Activated T-cell treated with anti-CD3 and anti-CD28 coated beads, Interleukin-2, amount 50 U/mL, for 1 hour (primary cell): Measurements from ENCODE around the gene FXYD2.

ENCODE experiments used
- DNase-seq: peaks from one replicate; pipeline ENCODE4 v3.0.0-alpha.2; 2020

The FXYD2 gene

DNA sequence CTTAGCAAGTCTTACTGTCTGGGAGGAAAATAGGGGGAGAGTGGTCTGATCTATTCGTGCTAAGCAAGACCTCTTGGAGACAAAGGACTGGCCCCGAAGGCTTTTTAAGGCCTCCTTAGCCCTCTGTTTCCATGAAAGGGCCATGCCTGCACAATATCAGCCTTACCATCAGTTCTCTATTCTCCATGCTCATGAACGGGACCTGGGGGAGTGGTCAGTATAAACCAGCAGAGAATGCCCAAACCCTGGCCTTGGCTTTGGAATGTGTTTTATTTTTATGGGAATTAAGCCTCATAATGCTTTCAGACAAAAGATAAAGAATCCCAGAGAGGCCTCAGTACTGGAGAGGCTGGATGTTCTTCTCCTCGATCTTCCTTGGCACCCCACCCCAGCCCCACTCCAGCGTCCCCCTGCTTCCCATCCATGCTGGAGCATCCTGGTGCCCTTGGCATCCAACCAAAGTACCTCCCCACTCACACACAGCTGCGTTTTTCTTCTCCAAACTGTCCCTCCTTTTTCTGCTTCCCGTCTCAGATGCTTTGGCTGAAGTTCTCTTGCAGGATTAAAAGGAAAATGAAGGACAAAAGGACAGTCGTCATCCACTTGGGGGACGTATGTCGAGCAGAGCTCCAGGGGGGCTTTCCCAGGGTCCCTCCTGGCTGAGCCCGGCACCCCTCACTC, 33.3 kb upstream of the FXYD2 start:
- DNase-seq, result no peak

DNA sequence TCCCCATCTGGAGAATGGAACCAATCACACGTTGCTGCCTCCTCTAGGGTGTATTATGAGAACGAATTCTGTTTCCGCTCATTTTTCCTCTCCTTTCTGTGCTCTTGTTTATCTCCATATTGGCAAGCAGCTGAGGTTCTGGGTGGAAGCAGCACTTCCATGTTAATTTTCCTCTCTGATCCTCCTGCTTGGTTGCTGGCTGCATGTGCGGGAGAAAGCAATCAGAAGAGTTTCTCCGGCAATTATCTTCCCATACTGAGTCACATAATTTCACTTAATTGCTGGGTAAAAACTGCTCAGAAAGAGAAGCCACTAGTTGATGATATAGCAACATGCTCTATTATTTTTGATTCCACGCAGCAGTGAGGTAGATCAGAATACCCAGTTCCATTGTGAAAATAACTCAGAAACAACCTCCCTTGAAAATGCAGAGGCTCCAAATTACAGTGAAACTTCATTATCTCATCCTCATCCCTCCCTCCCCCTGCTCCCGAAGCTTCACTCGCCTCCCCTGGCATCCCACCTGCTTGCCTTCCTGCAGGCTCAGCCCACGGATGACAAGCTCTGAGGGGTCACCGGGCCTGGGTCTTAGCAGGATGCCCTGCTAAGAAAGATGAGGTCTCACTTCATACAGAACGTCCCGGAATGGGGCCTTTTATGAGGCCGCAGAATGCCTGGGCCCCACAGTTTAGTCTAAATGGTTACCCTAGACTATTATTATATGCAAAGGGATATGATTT, 31.5 kb upstream of the FXYD2 start:
- DNase-seq, result no peak

DNA sequence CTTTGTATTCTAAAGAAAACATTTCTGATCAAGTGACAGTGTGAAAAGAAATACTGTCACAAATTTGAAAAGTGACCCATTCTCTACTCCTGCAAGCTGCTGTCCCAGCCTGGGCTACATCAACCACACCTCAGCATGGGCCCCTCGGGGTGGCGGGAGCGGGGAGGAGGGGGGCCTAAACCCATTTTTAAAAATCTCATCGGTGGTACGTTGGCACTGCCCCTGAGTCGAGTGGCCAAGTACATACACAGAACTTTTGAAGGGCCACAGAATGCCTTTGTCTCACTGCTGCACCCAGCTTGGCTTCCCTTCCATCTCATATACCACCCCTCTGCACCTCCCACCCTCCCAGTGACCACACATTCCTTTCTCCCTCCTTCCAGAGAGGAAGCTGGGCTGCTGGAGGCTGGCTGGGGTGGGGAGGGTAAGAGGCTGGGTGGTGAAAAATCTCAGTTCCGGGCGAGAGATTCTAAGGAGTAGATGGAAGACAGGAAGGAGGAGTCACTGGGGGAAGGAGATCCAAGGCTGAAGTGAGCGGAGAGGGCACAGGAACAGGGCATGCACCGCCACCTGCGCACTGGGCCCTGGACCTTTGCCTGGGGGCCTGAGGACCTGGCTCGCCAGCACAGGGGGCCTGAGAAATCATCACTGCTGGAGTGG, 30.8 kb upstream of the FXYD2 start:
- no peak for DNase-seq

DNA sequence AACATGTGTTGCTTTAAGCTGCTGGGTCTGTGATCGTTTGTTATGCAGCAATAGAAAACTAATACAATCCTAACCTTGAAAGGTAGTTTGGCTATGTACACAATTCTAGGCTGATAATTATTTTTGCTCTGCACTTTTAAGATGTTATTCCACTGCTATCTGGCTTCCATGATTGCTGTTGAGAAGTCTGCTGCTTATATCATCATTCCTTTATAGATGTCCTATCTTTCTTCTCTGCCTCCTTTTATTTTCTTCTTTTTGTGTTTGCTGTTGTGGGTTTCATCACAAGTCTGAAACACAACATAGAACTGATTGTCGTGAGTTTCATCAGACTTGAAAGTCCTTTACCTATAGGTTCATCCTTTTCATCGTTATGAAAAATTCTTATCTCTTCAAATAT, 27.8 kb upstream of the FXYD2 start:
- DNase-seq, result no peak

DNA sequence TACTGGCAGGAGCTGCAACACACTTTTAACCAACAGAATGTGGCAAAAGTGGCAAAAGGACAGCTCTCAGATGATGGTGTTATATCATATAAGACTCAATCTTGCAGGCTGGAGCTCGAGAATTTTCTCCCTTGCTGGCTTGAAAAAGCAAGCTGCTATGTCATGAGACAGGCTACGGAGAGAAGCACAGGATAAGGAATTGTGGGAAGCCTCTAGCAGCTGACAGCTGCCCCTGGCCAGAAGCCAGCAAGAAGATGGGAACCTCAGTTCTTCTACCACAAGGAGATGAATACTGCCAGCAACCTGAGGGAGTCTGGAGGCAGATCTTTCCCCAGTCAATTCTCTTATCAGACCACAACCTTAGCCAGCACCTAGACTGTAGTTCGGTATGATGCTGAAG, 27.3 kb upstream of the FXYD2 start:
- DNase-seq, result no peak

DNA sequence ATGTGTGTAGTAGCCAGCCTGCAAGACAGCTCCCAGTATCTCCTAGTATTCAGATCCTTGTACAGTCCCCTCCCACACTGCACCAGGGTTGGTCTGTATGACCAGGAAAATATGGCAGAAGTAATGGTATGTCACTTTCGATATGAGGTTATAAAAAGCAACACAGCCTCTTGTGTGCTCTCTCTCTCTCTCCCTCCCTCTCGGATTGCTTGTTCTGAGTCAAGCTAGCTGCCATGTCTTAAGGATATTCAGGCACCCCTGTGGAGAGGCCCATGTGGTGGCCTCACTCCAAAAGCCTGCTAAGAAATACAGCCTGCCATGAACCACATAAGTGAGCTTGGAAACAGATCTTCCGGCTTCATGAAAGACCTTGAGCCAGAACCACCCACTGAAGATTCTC, 26.6 kb upstream of the FXYD2 start:
- DNase-seq, result no peak

DNA sequence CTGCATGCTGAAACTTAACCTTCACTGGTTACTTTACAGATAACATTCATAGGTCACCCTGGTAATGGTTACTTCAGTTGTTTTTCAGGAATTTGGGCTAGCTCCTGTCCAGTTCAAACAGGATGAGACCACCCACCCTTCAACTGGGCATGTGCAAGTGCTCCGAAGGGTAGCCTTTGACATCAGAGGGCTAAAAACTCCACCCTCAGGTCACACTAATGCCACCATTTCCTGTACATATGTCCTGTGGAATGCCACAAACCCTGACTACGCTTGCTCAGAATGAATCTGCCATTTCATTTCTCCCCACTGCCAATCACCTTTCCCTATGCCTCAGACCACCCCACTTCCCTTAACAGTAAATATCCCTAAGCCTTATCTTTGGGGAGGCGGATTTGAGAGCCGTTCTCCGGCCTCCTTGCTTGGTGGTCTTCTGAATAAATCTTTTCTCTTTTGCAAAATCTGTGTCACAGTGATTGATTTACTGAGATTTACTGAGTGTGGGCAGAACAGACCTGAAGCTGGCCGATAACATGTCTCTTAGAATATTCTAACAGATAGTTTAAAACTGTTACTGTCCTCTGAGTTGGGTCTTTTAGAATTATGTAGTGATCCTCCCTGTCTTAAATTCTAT, 25.4 kb upstream of the FXYD2 start:
- DNase-seq, result no peak

DNA sequence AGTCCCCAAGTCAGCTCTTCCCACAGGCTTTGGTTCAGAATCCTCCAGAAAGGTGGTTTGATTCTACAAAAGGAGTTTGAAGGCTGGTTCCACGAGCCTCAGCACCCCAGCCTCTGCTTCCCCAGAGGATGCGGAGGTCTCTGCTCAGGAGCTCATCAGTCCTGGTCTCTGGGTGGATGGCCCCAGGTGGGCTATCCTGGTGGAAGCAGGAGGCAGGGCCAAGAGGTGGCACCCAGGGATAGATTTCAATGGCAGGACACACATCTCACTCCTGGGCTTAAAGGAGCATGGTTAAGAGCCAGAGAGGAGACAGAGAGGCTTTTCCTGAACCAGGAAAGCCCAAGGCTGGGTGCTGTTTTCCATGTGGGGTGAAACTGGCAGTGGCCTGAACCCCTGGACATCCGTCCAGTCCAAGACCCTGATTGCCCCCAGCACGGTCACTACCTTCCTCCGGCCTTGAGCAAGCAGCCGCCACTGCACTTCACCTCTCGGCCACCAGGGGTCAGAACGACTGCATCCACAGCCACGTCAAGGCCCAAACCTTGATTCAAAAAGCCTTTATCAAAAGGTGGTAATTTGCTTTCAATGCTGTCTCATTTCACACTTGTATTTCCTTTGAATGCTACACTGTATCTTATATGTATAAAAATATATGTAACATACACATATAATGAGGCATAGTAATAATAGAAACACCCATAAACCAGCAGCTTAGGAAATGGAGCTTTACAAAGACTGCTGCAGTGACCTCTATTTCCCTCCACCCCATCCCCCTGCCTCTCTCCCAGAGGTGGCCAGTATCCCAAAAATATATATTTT, 19.3 kb upstream of the FXYD2 start:
- DNase-seq, result peak; percentile 87

DNA sequence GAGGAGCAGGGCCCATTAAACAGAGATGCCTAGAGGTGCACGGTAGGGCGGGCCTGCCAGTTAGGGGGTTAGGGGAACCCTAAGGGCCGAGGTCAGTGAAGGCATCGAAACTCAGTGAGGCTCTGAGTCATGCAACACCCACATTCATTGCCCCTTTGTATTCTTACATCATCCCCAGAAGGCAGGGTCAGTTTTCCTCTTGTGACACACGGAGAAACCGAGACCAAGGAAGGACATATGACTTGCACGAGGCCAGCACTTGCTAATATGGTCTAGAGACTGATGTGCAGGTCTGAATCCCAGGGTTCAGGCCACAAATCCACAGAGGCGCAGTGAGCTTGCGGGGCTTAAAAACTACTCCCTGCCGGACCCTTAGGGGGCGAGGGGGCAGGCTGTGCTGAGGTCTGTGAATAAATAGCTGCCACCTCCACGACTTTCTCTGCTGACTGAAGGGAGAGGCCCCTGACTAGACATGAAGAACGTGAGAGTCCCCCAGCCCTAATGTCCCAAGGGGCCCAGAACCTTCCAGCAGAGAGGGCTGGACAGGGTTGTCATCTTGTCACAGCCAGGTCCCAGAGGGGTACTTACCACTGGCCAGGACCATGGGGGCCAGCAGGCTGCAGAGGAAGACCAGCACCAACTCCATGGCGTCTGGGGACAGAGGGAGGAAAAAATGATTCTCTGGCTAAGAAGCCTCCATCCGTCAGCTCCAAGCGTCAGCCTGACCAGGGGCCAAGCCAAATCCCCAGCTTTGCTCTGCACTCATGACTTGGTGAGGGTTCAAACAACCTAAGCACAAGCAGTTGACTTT, 17.8 kb upstream of the FXYD2 start:
- DNase-seq, result no peak

DNA sequence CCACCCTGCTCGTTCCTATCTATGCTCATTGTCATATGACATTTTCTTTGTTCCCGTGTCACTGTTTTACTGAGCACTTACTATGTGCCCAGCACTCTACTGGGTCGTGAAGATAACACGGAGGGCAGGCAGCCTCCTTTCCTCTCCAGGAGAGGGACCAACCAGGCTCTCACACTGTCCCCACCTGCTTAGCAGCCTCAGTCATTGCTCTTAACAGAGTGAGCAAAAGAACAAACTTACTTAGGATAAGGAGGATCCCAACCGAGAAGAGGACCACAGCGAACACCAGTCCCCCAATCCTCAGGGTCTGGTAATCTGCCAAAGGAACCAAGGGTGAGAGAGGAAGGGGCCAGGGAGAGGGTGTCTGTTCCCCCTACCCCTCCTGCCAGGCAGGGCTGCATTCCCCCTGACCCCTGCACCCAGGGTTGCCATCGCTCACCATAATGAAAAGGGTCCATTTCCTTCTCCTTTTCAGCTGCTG, 17.0 kb upstream of the FXYD2 start:
- DNase-seq, result no peak

DNA sequence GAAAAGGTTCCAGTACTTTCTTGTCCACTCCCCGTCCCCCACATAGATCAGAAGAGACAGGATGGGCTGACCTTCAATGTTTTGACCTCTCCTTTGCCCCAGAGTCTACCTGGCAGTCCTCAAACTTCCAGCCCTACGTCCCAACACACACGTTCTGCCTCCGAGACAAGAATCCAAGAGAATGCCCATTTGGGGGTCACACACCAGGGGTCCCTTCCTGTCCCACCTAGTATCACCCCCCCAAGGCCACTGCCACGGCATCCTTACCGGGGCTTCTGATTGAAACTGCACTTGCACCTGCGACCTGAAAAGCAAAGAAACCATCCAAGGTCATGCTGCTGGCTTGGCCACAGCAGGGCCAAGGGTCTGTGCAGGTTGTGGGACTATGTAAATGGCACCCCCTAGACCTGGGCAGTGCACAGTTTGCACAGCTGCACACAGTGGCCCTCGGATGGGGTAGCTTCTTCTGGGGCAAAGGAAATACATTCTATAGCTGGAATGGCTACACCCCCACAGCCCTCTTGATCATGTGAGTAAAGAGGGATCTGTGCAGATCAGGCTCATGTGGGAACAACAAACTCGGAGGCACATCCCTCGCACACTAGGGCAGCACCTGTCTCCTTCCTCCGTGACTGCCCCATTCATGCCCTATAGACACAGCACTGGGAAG, 16.5 kb upstream of the FXYD2 start:
- DNase-seq, result no peak

DNA sequence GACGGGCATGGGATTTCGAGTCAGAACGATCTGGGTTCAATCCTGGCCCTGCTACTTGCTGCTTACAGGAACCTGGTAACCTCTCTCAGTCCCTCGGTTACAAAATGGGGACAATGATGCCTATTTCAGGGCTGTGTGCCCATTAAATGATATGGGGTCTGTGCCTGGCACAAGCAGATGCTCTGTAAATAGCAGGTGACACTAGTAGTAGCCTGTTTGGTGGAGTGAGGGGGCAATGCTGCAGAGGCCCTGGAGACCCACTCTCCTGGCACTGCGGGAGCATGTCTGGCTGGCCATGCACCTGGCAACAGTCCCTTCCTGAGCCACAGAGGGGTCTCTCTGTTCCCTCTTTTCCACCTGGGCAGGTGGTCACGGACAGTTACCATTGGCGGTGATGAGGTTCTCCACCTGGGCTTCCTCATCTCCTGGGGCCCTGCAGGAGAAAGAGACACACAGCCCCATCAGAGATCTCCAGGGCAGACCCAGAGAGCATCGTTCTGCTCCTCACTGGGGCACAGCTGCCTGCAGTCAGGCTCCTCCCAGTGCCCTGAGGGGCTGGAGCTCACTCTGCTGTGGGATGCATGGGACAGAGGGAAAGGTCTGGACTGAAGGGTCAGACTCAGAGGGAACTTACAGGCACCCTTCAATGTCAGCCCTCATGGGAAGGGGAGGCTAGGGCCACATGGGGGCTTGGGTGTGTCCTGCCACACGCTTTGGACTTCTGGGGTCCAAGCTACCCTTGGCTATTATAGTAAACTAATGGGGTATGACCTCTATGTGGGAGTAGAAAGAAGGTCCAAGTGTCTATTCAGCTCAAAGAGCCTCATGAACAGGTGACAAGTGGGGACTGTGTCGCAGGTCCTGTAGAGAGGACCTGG, 15.6 kb upstream of the FXYD2 start:
- DNase-seq, result no peak

DNA sequence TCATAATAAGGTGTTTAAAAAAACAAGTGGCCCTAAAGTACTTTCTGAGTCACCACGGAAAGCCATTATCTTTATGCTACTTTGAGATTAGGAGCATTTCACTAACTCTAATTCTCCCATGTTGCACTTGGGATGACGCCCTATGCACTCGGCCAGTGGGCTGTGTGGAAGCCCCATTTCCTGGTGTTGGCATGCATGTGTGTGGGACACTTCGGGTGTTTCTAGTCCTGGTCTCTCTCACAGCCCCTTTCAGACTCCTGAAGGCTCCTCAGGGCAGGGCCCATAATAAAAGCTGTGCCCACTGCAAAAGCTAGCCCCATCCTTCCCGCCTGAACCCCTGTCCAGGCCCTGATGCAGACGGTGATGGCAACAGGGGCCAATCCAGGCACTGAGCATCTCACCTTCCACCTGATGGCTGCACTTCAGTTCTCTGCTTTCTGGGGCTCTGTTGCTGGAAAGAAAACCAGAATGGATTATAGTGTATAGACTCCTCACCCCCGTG, 14.9 kb upstream of the FXYD2 start:
- no peak for DNase-seq

DNA sequence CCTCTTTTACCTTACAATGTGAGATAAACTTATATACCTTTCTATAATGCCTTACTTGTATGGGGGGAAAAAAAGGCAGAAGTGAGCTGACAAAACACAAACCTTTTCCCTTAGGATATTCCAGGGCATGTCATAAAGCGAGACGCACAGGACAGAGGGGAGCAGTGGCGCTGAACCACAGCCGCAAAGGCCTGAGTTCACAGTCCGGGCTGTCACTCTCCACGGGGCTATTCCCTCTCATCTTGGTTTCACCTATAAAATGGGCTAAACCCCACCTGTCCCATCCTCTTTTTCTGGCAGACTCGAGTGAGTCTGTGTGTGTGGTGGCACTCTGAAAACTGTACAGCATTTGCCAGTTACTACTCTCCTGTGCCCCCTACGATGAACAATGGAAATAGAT, 14.4 kb upstream of the FXYD2 start:
- no peak for DNase-seq

DNA sequence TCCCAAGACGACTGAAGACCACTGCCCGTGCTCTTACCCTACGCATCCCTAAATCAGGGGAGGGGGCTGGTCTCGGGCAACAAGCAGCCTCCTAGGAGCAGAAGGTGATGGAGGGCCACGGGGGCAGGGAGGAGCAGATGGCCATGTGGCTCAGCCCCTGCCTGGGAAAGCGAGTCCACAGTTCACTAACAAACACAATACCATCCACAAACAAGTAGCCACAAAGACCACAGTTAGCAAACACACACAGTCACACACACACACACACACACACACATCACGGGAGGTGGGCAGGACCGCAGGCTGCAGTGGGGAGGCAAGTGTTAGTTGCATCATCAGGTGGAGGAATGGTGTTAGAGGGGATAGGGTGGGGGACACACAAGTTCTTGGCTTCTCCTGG, 13.2 kb upstream of the FXYD2 start:
- no peak for DNase-seq

DNA sequence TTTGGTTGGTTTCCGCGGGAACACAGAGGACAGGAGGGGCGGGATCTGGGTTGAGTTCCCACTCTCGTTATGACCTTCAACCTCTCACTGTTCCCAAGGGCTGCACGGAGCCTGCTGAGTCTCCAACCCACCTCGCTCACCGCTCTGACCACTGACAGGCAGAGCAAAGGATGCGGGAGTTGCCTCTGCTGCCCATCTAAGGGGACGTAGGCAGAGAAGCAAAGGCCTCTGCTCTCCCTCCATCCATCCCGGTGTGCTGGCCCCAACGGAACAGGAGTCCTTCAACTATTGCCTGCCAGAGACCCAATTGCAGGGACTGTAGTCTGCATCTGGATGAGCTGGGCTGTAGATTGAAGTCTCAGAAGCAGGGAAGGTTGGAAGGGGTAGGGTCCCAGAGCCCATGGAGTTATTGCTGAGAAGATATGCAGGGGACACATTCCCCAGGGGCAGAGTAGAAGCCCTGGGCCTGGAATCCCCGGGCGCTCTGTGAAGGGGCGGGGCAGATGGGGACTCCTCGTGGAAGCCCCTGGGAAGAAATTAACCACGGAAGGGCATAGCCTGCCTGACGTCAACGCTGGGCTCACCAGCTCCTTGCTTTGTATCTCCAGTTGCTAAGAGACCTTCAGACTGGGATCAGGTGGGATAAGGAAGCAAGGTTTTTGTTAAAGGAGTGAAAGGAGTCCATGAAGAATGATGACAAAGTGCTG, 12.7 kb upstream of the FXYD2 start:
- no peak for DNase-seq

DNA sequence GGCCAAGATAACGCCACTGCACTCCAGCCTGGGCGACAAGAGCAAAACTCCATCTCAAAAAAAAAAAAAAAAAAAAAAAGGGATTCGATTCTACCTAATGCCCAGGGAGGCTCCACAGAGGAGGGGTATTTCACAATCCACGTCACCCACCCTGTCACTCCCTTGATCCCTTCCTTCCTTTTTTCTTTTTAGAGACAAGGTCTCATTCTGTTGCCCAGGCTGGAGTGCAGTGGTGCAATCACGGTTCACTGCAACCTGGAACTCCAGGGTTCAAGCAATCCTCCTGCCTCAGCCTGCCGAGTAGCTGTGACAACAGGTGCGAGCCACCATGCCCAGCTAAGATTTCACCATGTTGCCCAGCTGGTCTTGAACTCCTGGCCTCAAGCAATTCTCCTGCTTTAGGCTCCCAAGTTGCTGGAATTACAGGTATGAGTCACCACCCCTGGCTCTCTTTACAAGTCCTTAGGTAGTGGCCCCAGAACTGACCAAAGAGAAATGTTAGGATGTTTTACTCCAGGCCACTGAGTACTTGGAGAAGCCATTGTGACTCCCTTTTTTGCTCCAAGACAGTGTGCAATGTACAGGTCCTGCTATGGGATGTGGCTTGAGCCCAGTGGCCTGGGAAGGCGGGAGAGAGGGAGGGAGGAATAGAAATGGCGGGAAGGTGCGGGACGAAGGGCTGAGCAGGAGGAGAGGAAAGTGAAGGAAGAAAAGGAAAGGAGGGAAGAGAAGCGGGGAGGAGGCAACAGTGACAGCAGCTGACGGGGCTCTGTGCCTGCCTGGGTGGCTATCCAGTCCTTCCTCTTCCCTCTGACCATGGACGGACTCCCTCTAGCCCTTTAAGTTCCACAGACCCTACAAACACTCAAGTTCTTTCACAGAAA, 11.8 kb upstream of the FXYD2 start:
- no peak for DNase-seq

DNA sequence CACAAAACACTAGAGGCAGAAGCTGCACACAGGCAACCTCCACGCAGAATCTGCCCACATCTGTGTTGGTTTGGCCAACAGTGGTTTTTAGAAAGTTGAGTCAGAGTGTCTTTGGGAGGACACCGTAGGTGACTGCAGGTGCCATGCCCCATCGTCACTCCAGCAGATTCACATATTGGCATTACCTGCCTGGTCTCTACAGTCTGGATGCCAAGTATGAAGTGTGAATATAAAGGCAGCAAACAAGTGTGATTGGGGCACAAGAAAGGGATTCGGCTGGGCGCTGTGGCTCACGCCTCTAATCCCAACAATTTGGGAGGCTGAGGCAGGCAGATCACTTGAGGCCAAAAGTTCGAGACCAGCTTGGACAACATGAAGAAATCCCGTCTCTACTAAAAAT, 11.0 kb upstream of the FXYD2 start:
- no peak for DNase-seq
